ENCODE results near the gene IQCN. TPM values are rescaled to one million over a fixed set of nuclear protein-coding genes. Genes with fewer than 3 reads are reported as not detected.

IQCN gene
- total and polyA plus RNA-seq, 2 experiments from 2014 or later = 0.35 TPM; not detected in 1

DNA sequence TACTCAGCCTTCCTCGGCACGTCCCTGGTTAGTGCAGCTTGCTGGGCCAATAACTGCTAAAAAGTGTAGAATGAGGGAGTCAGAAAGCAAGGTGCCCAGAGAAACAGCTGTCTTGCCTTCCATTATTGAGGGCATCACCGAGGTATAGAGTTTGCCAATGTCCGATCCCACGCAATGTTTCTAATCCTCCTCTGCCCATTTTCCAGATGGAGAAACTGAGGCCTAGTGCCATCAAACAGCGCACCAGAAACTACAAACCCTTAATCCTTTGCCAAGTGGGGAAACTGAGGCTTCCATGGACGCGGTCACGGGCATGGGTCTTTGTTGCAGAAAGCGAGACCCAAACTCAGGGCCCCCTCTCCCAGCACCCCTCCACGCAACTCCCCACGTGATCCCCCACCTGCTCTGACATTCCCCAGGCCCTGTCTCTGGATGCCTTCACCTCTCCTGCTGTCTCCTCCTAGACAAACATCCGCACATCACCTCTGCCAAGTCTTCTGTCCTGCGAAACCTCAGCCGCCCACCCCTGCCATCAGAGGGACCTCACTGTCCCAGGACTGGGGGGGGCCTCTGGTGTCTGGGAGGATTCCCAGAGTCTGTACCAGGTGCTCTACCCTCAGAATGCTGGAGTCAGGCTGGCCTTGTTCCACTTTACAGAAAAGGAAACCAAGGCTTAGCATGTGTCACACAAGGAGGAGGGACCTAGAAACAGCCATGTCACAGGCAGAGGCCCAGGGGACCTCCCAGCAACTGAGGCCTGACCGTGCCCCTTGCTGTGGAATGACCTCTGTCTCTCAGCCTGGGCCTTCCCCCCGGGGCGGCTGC is 47.1 kb downstream of the IQCN start:
- Histone ChIP-seq H4K20me1 (replicated peaks; ENCODE audit: insufficient read depth) (no peaks in the 10 kb centered on the region), H3K27ac (ENCODE audit: low read depth) (no peak overlapping the region), H3K9me2 (ENCODE audit: insufficient read depth) (no peaks in the 10 kb centered on the region), H3K4me1 (ENCODE audit: insufficient read depth) (peaks cover 24% of the 10 kb centered on the region), H3K36me3 (ENCODE audit: insufficient read depth) (no peaks in the 10 kb centered on the region), H3K4me2 (no peak overlapping the region), H3F3A (replicated peaks; ENCODE audit: low read depth) (peaks cover 45% of the 10 kb centered on the region), H3K27me3 (ENCODE audit: insufficient read depth) (peaks cover 27% of the 10 kb centered on the region), H3K79me2 (replicated peaks; ENCODE audit: insufficient read depth) (no peaks in the 10 kb centered on the region), H2AFZ (no peak overlapping the region), H3K4me3 (no peak overlapping the region)
- DNase-seq (ENCODE audit: low spot score) (no peak), ATAC-seq (no peak)
- Mint-ChIP-seq H3K4me3 (no peak overlapping the region; the same call in 2 of the 3 replicates), H3K4me1 (peaks cover 40% of the 10 kb centered on the region), H3K27me3 (ENCODE audit: insufficient read depth, low read depth, poor library complexity) (peaks cover 42% of the 10 kb centered on the region), H3K36me3 (ENCODE audit: low read depth) (no peaks in the 10 kb centered on the region; the same call in 2 of the 3 replicates), H3K9me3 (no peaks in the 10 kb centered on the region; the same call in 1 of the 3 replicates), H3K27ac (no peak overlapping the region)
- TF ChIP-seq JUNB (IDR thresholded peaks at IDR 0.05; ENCODE audit: unreplicated experiment) = no peak
- TF ChIP-seq, protein P1, sequence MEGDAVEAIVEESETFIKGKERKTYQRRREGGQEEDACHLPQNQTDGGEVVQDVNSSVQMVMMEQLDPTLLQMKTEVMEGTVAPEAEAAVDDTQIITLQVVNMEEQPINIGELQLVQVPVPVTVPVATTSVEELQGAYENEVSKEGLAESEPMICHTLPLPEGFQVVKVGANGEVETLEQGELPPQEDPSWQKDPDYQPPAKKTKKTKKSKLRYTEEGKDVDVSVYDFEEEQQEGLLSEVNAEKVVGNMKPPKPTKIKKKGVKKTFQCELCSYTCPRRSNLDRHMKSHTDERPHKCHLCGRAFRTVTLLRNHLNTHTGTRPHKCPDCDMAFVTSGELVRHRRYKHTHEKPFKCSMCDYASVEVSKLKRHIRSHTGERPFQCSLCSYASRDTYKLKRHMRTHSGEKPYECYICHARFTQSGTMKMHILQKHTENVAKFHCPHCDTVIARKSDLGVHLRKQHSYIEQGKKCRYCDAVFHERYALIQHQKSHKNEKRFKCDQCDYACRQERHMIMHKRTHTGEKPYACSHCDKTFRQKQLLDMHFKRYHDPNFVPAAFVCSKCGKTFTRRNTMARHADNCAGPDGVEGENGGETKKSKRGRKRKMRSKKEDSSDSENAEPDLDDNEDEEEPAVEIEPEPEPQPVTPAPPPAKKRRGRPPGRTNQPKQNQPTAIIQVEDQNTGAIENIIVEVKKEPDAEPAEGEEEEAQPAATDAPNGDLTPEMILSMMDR (conservative IDR thresholded peaks at IDR 0.05; ENCODE audit: low read depth in 2 of 2) = no peak
- TF ChIP-seq EZH2phosphoT487 (IDR thresholded peaks at IDR 0.05; ENCODE audit: unreplicated experiment) = no peak
- no peak for TF ChIP-seq POLR2AphosphoS5 (IDR thresholded peaks at IDR 0.05; ENCODE audit: low read depth)
- no peak for TF ChIP-seq STAT1 (IDR thresholded peaks at IDR 0.05; ENCODE audit: unreplicated experiment)
- TF ChIP-seq, protein P2, sequence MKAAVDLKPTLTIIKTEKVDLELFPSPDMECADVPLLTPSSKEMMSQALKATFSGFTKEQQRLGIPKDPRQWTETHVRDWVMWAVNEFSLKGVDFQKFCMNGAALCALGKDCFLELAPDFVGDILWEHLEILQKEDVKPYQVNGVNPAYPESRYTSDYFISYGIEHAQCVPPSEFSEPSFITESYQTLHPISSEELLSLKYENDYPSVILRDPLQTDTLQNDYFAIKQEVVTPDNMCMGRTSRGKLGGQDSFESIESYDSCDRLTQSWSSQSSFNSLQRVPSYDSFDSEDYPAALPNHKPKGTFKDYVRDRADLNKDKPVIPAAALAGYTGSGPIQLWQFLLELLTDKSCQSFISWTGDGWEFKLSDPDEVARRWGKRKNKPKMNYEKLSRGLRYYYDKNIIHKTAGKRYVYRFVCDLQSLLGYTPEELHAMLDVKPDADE (IDR thresholded peaks at IDR 0.05) = no peak

- no peaks in the 10 kb centered on the region for H3K36me3 ChIP-seq (ENCODE audit: insufficient read depth)
- H3K4me1 ChIP-seq (ENCODE audit: insufficient read depth) = peaks cover 11% of the 10 kb centered on the region
- ATAC-seq = peak; percentile 1
- Mint-ChIP-seq H3K27ac (no peak within 1 kb of the TSS), H3K4me3 (peak within 1 kb of the TSS; percentile 92), H3K4me1 (peaks cover 32% of the 10 kb centered on the region), H3K36me3 (ENCODE audit: low read depth) (no peaks in the 10 kb centered on the region; the same call in 2 of the 3 replicates), H3K9me3 (peaks cover 3% of the 10 kb centered on the region; the same call in 2 of the 3 replicates), H3K27me3 (ENCODE audit: insufficient read depth, low read depth, poor library complexity) (peaks cover 39% of the 10 kb centered on the region)
- peak within 1 kb of the TSS; percentile 81 for H3K4me2 ChIP-seq
- H2AFZ ChIP-seq = peak within 1 kb of the TSS; percentile 73
- peaks cover 38% of the 10 kb centered on the region for H3F3A ChIP-seq (replicated peaks; ENCODE audit: low read depth)
- H3K27me3 ChIP-seq (ENCODE audit: insufficient read depth) = peaks cover 27% of the 10 kb centered on the region
- peak within 1 kb of the TSS; percentile 61 for H3K4me3 ChIP-seq
- H4K20me1 ChIP-seq (replicated peaks; ENCODE audit: insufficient read depth) = no peaks in the 10 kb centered on the region
- H3K27ac ChIP-seq (ENCODE audit: low read depth) = no peak within 1 kb of the TSS
- H3K79me2 ChIP-seq (replicated peaks; ENCODE audit: insufficient read depth) = no peaks in the 10 kb centered on the region
- H3K9me2 ChIP-seq (ENCODE audit: insufficient read depth) = no peaks in the 10 kb centered on the region
- DNase-seq (ENCODE audit: low spot score) = peak; percentile 49
- TF ChIP-seq NANOG (IDR thresholded peaks at IDR 0.05; ENCODE audit: borderline replicate concordance) = no peak
- TF ChIP-seq, protein P3, sequence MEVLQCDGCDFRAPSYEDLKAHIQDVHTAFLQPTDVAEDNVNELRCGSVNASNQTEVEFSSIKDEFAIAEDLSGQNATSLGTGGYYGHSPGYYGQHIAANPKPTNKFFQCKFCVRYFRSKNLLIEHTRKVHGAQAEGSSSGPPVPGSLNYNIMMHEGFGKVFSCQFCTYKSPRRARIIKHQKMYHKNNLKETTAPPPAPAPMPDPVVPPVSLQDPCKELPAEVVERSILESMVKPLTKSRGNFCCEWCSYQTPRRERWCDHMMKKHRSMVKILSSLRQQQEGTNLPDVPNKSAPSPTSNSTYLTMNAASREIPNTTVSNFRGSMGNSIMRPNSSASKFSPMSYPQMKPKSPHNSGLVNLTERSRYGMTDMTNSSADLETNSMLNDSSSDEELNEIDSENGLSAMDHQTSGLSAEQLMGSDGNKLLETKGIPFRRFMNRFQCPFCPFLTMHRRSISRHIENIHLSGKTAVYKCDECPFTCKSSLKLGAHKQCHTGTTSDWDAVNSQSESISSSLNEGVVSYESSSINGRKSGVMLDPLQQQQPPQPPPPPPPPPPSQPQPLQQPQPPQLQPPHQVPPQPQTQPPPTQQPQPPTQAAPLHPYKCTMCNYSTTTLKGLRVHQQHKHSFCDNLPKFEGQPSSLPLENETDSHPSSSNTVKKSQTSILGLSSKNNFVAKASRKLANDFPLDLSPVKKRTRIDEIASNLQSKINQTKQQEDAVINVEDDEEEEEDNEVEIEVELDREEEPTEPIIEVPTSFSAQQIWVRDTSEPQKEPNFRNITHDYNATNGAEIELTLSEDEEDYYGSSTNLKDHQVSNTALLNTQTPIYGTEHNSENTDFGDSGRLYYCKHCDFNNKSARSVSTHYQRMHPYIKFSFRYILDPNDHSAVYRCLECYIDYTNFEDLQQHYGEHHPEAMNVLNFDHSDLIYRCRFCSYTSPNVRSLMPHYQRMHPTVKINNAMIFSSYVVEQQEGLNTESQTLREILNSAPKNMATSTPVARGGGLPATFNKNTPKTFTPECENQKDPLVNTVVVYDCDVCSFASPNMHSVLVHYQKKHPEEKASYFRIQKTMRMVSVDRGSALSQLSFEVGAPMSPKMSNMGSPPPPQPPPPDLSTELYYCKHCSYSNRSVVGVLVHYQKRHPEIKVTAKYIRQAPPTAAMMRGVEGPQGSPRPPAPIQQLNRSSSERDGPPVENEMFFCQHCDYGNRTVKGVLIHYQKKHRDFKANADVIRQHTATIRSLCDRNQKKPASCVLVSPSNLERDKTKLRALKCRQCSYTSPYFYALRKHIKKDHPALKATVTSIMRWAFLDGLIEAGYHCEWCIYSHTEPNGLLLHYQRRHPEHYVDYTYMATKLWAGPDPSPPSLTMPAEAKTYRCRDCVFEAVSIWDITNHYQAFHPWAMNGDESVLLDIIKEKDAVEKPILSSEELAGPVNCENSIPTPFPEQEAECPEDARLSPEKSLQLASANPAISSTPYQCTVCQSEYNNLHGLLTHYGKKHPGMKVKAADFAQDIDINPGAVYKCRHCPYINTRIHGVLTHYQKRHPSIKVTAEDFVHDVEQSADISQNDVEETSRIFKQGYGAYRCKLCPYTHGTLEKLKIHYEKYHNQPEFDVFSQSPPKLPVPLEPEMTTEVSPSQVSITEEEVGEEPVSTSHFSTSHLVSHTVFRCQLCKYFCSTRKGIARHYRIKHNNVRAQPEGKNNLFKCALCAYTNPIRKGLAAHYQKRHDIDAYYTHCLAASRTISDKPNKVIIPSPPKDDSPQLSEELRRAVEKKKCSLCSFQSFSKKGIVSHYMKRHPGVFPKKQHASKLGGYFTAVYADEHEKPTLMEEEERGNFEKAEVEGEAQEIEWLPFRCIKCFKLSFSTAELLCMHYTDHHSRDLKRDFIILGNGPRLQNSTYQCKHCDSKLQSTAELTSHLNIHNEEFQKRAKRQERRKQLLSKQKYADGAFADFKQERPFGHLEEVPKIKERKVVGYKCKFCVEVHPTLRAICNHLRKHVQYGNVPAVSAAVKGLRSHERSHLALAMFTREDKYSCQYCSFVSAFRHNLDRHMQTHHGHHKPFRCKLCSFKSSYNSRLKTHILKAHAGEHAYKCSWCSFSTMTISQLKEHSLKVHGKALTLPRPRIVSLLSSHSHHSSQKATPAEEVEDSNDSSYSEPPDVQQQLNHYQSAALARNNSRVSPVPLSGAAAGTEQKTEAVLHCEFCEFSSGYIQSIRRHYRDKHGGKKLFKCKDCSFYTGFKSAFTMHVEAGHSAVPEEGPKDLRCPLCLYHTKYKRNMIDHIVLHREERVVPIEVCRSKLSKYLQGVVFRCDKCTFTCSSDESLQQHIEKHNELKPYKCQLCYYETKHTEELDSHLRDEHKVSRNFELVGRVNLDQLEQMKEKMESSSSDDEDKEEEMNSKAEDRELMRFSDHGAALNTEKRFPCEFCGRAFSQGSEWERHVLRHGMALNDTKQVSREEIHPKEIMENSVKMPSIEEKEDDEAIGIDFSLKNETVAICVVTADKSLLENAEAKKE (CRISPR knock-in tag; IDR thresholded peaks at IDR 0.05) = no peak
- no peak for TF ChIP-seq EZH2phosphoT487 (IDR thresholded peaks at IDR 0.05; ENCODE audit: unreplicated experiment)
- no peak for TF ChIP-seq EZH2 (IDR thresholded peaks at IDR 0.05; ENCODE audit: low read depth, unreplicated experiment)
- TF ChIP-seq STAT1 (IDR thresholded peaks at IDR 0.05; ENCODE audit: unreplicated experiment) = no peak
- TF ChIP-seq CREB1 (CRISPR knock-in tag; IDR thresholded peaks at IDR 0.05; ENCODE audit: low read depth) = no peak
- TF ChIP-seq POLR2AphosphoS5 (IDR thresholded peaks at IDR 0.05; ENCODE audit: low read depth) = no peak
Observed at GRCh38 chr19:18225702-18226468, 48.4 kb downstream of the IQCN start, which contains the start of gene PDE4C. Gene PDE4C (minus strand): TSS chr19:18226438. CDS start chr19:18226415, 23 bp downstream.
